Panc1 (cell line): Measurements from ENCODE around the gene HOXC9. TPM values are rescaled to one million over a fixed set of nuclear protein-coding genes. Genes with fewer than 3 reads are reported as not detected.

Experiments
- ATAC-seq: fragments of 200-7000 bp; cut with Tn5 transposase; 2 replicates; pipeline ENCODE4 v1.9.1; 2020; ENCODE audit warnings: mild to moderate bottlenecking, moderate library complexity
- BruUV-seq: library from RNA; stranded (reverse); fragments of 400-500 nt; replicated peaks from 2 replicates; lab custom pipeline; 2021; lab: Mats Ljungman, UMichigan
- CTCF ChIA-PET: fragments of 300-600 bp; sonication (Branson Sonifier 250); formaldehyde crosslinking; loops from one replicate; lab custom pipeline; 2022; ENCODE audit warnings: antibody characterized with exemption; lab: Charles Lee
- POLR2A ChIA-PET: fragments of 300-600 bp; sonication (Branson Sonifier 250); formaldehyde crosslinking; loops from one replicate; lab custom pipeline; 2022; ENCODE audit warnings: antibody characterized with exemption; lab: Charles Lee
- DNase-seq: peaks from one replicate; pipeline ENCODE4 v3.0.0-alpha.2; 2010; ENCODE audit warnings: low read depth, low spot score
- H3K27ac ChIP-seq: 2 replicates; pipeline ENCODE4 v1.5.1; 2011; ENCODE audit warnings: mild to moderate bottlenecking, low read length, inconsistent platforms
- H3K27me3 ChIP-seq: fragments of 200-500 bp; sonication (Bioruptor generic); 2 replicates; pipeline ENCODE4 v1.6.0; 2014; ENCODE audit warnings: low read length, inconsistent platforms; ENCODE audit not compliant: control insufficient read depth, insufficient read depth
- H3K36me3 ChIP-seq: fragments of 200-500 bp; sonication (Bioruptor generic); 2 replicates; pipeline ENCODE4 v1.5.1; 2014; ENCODE audit warnings: inconsistent platforms, mild to moderate bottlenecking, low read length, moderate library complexity; ENCODE audit not compliant: control insufficient read depth, insufficient read depth
- H3K4me1 ChIP-seq: 2 replicates; pipeline ENCODE4 v1.5.1; 2011; ENCODE audit warnings: inconsistent platforms, mild to moderate bottlenecking, low read length, moderate library complexity; ENCODE audit not compliant: control insufficient read depth, insufficient read depth
- H3K4me3 ChIP-seq, 2 experiments: 2 replicates each; pipeline ENCODE4 v1.5.1; 2011 to 2012; ENCODE audit warnings: low read depth in 2 of 2, low read length in 2 of 2, mild to moderate bottlenecking in 2 of 2, inconsistent platforms in 1 of 2, moderate library complexity in 1 of 2
- H3K9me3 ChIP-seq: fragments of 200-500 bp; sonication (Bioruptor generic); 2 replicates; pipeline ENCODE4 v1.5.1; 2014; ENCODE audit warnings: low read depth, mild to moderate bottlenecking, inconsistent platforms, low read length, moderate library complexity; ENCODE audit not compliant: control insufficient read depth, insufficient read depth
- POLR2AphosphoS5 ChIP-seq: IDR thresholded peaks from 2 replicates; pipeline ENCODE4 v1.6.1; 2012; ENCODE audit warnings: mild to moderate bottlenecking, low read depth, low read length, moderate library complexity
- REST ChIP-seq, 2 experiments: IDR thresholded peaks; 2 replicates each; pipeline ENCODE4 v1.6.1; 2011 to 2012; ENCODE audit warnings: low read depth in 2 of 2, control low read depth in 1 of 2, low read length in 1 of 2, mild to moderate bottlenecking in 1 of 2, moderate library complexity in 1 of 2; ENCODE audit not compliant: insufficient read depth in 1 of 2
- SIN3A ChIP-seq: IDR thresholded peaks from 2 replicates; pipeline ENCODE4 v1.6.1; 2012; ENCODE audit warnings: low read depth, mild to moderate bottlenecking, low read length, moderate library complexity, borderline replicate concordance; ENCODE audit not compliant: insufficient read depth
- TCF7L2 ChIP-seq: IDR thresholded peaks from 2 replicates; pipeline ENCODE4 v1.6.1; 2011; ENCODE audit warnings: mild to moderate bottlenecking, low read depth, low read length, inconsistent platforms
- in situ Hi-C: cut with HindIII; loops from 2 replicates; pipeline ENCODE4 v1.10.0; 2016; ENCODE audit warnings: low sequenced_read_pairs, low pct_unique_long_range_greater_than_20kb
- intact Hi-C: fragments of 100-400 bp; cut with micrococcal nuclease; formaldehyde crosslinking; loops from one replicate; pipeline ENCODE4 v1.10.0; 2022; ENCODE audit not compliant: unreplicated experiment
- total RNA-seq: library from RNA; stranded (reverse); gene quantifications from one replicate; pipeline ENCODE4 v1.2.1, GENCODE V29; 2021; ENCODE audit not compliant: unreplicated experiment
- TF ChIP-seq, protein P1 (sequence below): fragments of 450-650 bp; IDR thresholded peaks from 2 replicates; pipeline ENCODE4 v1.5.1; 2017; ENCODE audit warnings: mild to moderate bottlenecking

HOXC9 gene
- total RNA-seq, 1 experiment from 2014 or later: 37.2 TPM

DNA sequence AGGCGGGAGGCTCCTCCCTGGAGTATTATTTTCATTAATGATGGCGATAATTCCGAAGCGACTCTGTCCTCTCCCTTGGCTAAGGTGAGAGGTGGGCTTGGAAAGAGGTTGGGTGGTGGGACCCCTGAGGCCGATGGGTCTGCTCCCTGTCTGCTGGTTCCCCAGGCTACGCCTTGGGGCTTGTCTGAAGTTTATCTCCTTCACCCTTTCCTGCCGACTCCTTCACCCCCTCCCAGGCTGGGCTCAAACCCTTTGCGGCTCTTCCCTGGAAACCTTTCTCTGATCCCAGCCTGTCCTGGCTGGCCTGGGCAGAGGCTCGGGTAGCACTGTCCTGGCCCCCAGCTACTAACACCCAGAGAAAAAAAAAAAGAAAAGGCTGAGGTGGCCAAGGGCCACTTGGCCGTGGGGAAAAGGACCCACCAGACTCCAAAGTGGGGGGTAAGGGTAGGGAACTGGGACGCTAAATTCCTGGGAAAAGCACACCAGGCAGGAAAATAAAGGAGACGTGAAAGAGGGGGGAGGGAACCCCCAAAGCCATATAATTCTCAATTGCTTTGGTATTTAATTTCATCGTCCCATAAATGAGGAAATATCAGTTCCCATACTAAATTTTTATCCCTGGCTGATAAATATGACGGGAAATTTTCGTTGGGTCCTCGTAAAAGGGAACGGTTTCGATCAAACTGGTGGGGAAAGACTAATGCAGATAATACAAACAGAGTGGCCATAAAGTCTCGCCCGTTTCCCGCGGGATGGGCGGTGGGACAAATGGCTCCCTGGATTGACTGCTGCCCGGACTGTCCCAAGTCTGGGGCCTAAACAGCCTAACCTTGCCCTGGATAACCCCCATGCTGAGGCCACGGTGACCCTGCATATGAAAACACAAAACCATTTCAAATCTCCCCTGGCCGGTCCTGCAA is 17.1 kb upstream of the HOXC9 start:
- H3K4me3 ChIP-seq: peak overlapping the region; percentile 51 to 65
- ChIA-PET CTCF (no interaction called here), POLR2A (interaction anchor here (0.6 kb wide), 2 partner anchors 11 to 73 kb away, joined by 5 read pairs; no protein-coding TSS in a partner anchor)
- intact Hi-C loops: loop anchor here (2.0 to 5.0 kb wide), 2 partner anchors 156 to 216 kb away; no protein-coding TSS in a partner anchor
- TF ChIP-seq POLR2AphosphoS5 (peak; percentile 52), SIN3A (0 out of 2 replicates have a peak, but pooled peaks have one; percentile 25), TCF7L2 (no peak), REST (IDR thresholded peaks at IDR 0.05; ENCODE audit: insufficient read depth in 1 of 2, low read depth in 2 of 2, low read length in 1 of 2) (no peak)
- TF ChIP-seq, protein P1, sequence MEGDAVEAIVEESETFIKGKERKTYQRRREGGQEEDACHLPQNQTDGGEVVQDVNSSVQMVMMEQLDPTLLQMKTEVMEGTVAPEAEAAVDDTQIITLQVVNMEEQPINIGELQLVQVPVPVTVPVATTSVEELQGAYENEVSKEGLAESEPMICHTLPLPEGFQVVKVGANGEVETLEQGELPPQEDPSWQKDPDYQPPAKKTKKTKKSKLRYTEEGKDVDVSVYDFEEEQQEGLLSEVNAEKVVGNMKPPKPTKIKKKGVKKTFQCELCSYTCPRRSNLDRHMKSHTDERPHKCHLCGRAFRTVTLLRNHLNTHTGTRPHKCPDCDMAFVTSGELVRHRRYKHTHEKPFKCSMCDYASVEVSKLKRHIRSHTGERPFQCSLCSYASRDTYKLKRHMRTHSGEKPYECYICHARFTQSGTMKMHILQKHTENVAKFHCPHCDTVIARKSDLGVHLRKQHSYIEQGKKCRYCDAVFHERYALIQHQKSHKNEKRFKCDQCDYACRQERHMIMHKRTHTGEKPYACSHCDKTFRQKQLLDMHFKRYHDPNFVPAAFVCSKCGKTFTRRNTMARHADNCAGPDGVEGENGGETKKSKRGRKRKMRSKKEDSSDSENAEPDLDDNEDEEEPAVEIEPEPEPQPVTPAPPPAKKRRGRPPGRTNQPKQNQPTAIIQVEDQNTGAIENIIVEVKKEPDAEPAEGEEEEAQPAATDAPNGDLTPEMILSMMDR: no peak
- H3K27ac ChIP-seq: peak overlapping the region; percentile 100
- in situ Hi-C loops: no loop called here
- peaks cover 34% of the 10 kb centered on the region for H3K4me1 ChIP-seq
- BruUV-seq: no TSS peak
- ATAC-seq: no peak
- DNase-seq: no peak
- no peaks in the 10 kb centered on the region for H3K36me3 ChIP-seq
- no peaks in the 10 kb centered on the region for H3K27me3 ChIP-seq
- no peaks in the 10 kb centered on the region for H3K9me3 ChIP-seq

GRCh38 chr12:53983568-53983949 is 16.4 kb upstream of the HOXC9 start:
- H3K4me1 ChIP-seq: peaks cover 33% of the 10 kb centered on the region
- DNase-seq (no peak), ATAC-seq (no peak)
- in situ Hi-C loops (no loop called here), intact Hi-C loops (loop anchor here (2.0 to 5.0 kb wide), 2 partner anchors 156 to 217 kb away; no protein-coding TSS in a partner anchor)
- no peaks in the 10 kb centered on the region for H3K27me3 ChIP-seq
- no peaks in the 10 kb centered on the region for H3K36me3 ChIP-seq
- POLR2A ChIA-PET: no interaction called here
- H3K27ac ChIP-seq: peak overlapping the region; percentile 100
- TSS peak; percentile 84 for BruUV-seq
- CTCF ChIA-PET: no interaction called here
- TF ChIP-seq SIN3A: no peak
- TF ChIP-seq, protein P1: no peak
- TF ChIP-seq POLR2AphosphoS5: peak; percentile 14; the same call in 1 of the 2 replicates
- no peak for TF ChIP-seq REST (IDR thresholded peaks at IDR 0.05; ENCODE audit: insufficient read depth in 1 of 2, low read depth in 2 of 2, low read length in 1 of 2)
- peak overlapping the region; percentile 51 to 65 for H3K4me3 ChIP-seq
- no peaks in the 10 kb centered on the region for H3K9me3 ChIP-seq
